H1 (cell line): ENCODE measurements around the gene NDEL1. TPM values are rescaled to one million over a fixed set of nuclear protein-coding genes. Genes with fewer than 3 reads are reported as not detected.

ENCODE experiments used
- CTCF ChIA-PET: fragments of 300-600 bp; sonication (Branson Sonifier 250); formaldehyde crosslinking; loops from one replicate; lab custom pipeline; 2021; ENCODE audit not compliant: partially characterized antibody; lab: Charles Lee
- POLR2A ChIA-PET: fragments of 300-600 bp; sonication (Branson Sonifier 250); formaldehyde crosslinking; loops from one replicate; lab custom pipeline; 2021; ENCODE audit warnings: inconsistent platforms; ENCODE audit not compliant: partially characterized antibody; lab: Charles Lee
- DNase-seq, 2 experiments: peaks; one replicate each; pipeline versions ENCODE4 v3.0.0 to v3.0.0-alpha.2; 2010 to 2022; ENCODE audit warnings: low spot score in 2 of 2, low read depth in 1 of 2, mixed read lengths in 1 of 2
- FAIRE-seq: peaks from 2 replicates; lab custom pipeline; 2011; peaks lifted over from hg19 to GRCh38; lab: Jason Lieb, UNC
- H2AFZ ChIP-seq: 2 replicates; pipeline ENCODE4 v1.8.1; 2012; ENCODE audit warnings: low read length, inconsistent platforms
- H2AK5ac ChIP-seq: 2 replicates; pipeline ENCODE4 v1.6.1; 2013; ENCODE audit warnings: low read depth, low read length
- H2BK120ac ChIP-seq: replicated peaks from 2 replicates; pipeline ENCODE3; 2013; ENCODE audit warnings: low read depth, low read length, inconsistent platforms
- H2BK12ac ChIP-seq: 2 replicates; pipeline ENCODE4 v1.6.1; 2013; ENCODE audit warnings: low read depth, low read length
- H2BK15ac ChIP-seq: 2 replicates; pipeline ENCODE4 v1.6.1; 2013; ENCODE audit warnings: low read length
- H2BK20ac ChIP-seq: 2 replicates; pipeline ENCODE4 v1.6.1; 2013; ENCODE audit warnings: low read length
- H2BK5ac ChIP-seq: 2 replicates; pipeline ENCODE4 v1.6.1; 2013; ENCODE audit warnings: low read depth, low read length
- H3K14ac ChIP-seq: 2 replicates; pipeline ENCODE4 v1.6.1; 2013; ENCODE audit warnings: inconsistent platforms; ENCODE audit not compliant: insufficient read length
- H3K18ac ChIP-seq: 2 replicates; pipeline ENCODE4 v1.6.1; 2013; ENCODE audit warnings: low read length; ENCODE audit errors: extremely low read depth
- H3K23ac ChIP-seq: 2 replicates; pipeline ENCODE4 v1.6.1; 2013; ENCODE audit warnings: inconsistent platforms; ENCODE audit not compliant: insufficient read length
- H3K23me2 ChIP-seq: 2 replicates; pipeline ENCODE4 v1.6.1; 2013; ENCODE audit warnings: low read depth, low read length
- H3K27ac ChIP-seq: 2 replicates; pipeline ENCODE4 v1.6.1; 2011; ENCODE audit warnings: low read depth, low read length, inconsistent platforms
- H3K27me3 ChIP-seq, 4 experiments: replicated peaks in 1 of 4; 1 replicate in 1 of 4; 2 replicates in 3 of 4; pipeline versions ENCODE4 v1.6.1 to v1.8.1; 2011 to 2013; ENCODE audit warnings: low read length in 3 of 4, mild to moderate bottlenecking in 3 of 4, inconsistent platforms in 2 of 4, mixed read lengths in 2 of 4, moderate library complexity in 1 of 4; ENCODE audit not compliant: control insufficient read depth in 3 of 4, insufficient read depth in 3 of 4; ENCODE audit errors: extremely low read depth in 1 of 4
- H3K36me3 ChIP-seq, 4 experiments: 2 replicates each; pipeline versions ENCODE4 v1.6.1 to v1.8.1; 2011 to 2013; ENCODE audit warnings: mild to moderate bottlenecking in 4 of 4, low read length in 3 of 4, moderate library complexity in 2 of 4, control low read depth in 1 of 4, inconsistent platforms in 1 of 4; ENCODE audit not compliant: insufficient read depth in 4 of 4, control insufficient read depth in 2 of 4
- H3K4ac ChIP-seq: replicated peaks from 2 replicates; pipeline ENCODE3; 2013; ENCODE audit warnings: low read length, low read depth, mixed read lengths, inconsistent platforms; ENCODE audit not compliant: insufficient read length
- H3K4me1 ChIP-seq, 4 experiments: replicated peaks in 1 of 4; 1 replicate in 1 of 4; 2 replicates in 3 of 4; pipeline versions ENCODE4 v1.6.1 to v1.8.1; 2011 to 2013; ENCODE audit warnings: low read length in 3 of 4, inconsistent platforms in 2 of 4, mixed read lengths in 1 of 4; ENCODE audit not compliant: insufficient read depth in 4 of 4, control insufficient read depth in 3 of 4
- H3K4me2 ChIP-seq, 2 experiments: 2 replicates each; pipeline versions ENCODE4 v1.6.1 to v1.8.1; 2011 to 2013; ENCODE audit warnings: low read depth in 2 of 2, low read length in 2 of 2, control low read depth in 1 of 2, inconsistent platforms in 1 of 2, mild to moderate bottlenecking in 1 of 2; ENCODE audit not compliant: insufficient read depth in 1 of 2
- H3K4me3 ChIP-seq, 4 experiments: fragments of 200-600, 300-600 bp in 1 of 4; sonication (generic), shearing (Covaris generic), sonication (Bioruptor Twin) in 1 of 4; 2 replicates each; pipeline versions ENCODE4 v1.5.1 to v1.8.1; 2011 to 2016; ENCODE audit warnings: low read length in 4 of 4, low read depth in 3 of 4, control low read depth in 2 of 4, inconsistent platforms in 2 of 4, mild to moderate bottlenecking in 2 of 4, mixed read lengths in 1 of 4, moderate library complexity in 1 of 4; ENCODE audit not compliant: insufficient read depth in 2 of 4; ENCODE audit errors: extremely low read depth in 1 of 4
- H3K56ac ChIP-seq: replicated peaks from 2 replicates; pipeline ENCODE3; 2013; ENCODE audit warnings: low read depth, mild to moderate bottlenecking, mixed read lengths, low read length, inconsistent platforms; ENCODE audit not compliant: insufficient read length
- H3K79me1 ChIP-seq: 2 replicates; pipeline ENCODE4 v1.6.1; 2013; ENCODE audit warnings: low read depth, low read length, control low read depth
- H3K79me2 ChIP-seq, 2 experiments: 2 replicates each; pipeline versions ENCODE4 v1.6.1 to v1.8.1; 2012 to 2013; ENCODE audit warnings: low read length in 2 of 2, mild to moderate bottlenecking in 2 of 2, inconsistent platforms in 1 of 2; ENCODE audit not compliant: insufficient read depth in 2 of 2, control insufficient read depth in 1 of 2
- H3K9ac ChIP-seq, 4 experiments: replicated peaks in 1 of 4; 1 replicate in 1 of 4; 2 replicates in 3 of 4; pipeline versions ENCODE4 v1.6.1 to v1.8.1; 2011 to 2013; ENCODE audit warnings: low read depth in 3 of 4, low read length in 3 of 4, control low read depth in 2 of 4, mild to moderate bottlenecking in 2 of 4, moderate library complexity in 2 of 4, inconsistent platforms in 1 of 4; ENCODE audit errors: extremely low read depth in 1 of 4
- H3K9me3 ChIP-seq, 2 experiments: 2 replicates each; pipeline versions ENCODE4 v1.6.1 to v1.8.1; 2012 to 2013; ENCODE audit warnings: mild to moderate bottlenecking in 2 of 2, moderate library complexity in 2 of 2, control low read depth in 1 of 2, inconsistent platforms in 1 of 2, low read depth in 1 of 2, low read length in 1 of 2, mixed read lengths in 1 of 2; ENCODE audit not compliant: insufficient read depth in 2 of 2
- H4K20me1 ChIP-seq, 2 experiments: replicated peaks in 1 of 2; 2 replicates each; pipeline versions ENCODE3 to v1.8.1; 2011 to 2013; ENCODE audit warnings: inconsistent platforms in 2 of 2, low read length in 2 of 2, mild to moderate bottlenecking in 1 of 2; ENCODE audit not compliant: insufficient read depth in 2 of 2, control insufficient read depth in 1 of 2
- H4K5ac ChIP-seq: 2 replicates; pipeline ENCODE4 v1.6.1; 2013; ENCODE audit warnings: low read length, low read depth, mixed read lengths, inconsistent platforms; ENCODE audit not compliant: insufficient read length
- H4K8ac ChIP-seq: 2 replicates; pipeline ENCODE4 v1.8.0; 2013; ENCODE audit warnings: mild to moderate bottlenecking, moderate library complexity, low read length, inconsistent platforms; ENCODE audit not compliant: insufficient read depth; ENCODE audit errors: extremely low read depth
- H4K91ac ChIP-seq: replicated peaks from 2 replicates; pipeline ENCODE3; 2013; ENCODE audit warnings: low read length, mixed read lengths, inconsistent platforms; ENCODE audit not compliant: insufficient read length
- ASH2L ChIP-seq: fragments of 200-600, 300-600 bp; sonication (generic); IDR thresholded peaks from one replicate; pipeline ENCODE4 v1.7.1; 2017; ENCODE audit warnings: low read length
- ATF3 ChIP-seq: IDR thresholded peaks from 2 replicates; pipeline ENCODE4 v1.6.1; 2011; ENCODE audit warnings: low read depth, mild to moderate bottlenecking, low read length; ENCODE audit not compliant: insufficient read depth
- BACH1 ChIP-seq: IDR thresholded peaks from 2 replicates; pipeline ENCODE4 v1.6.1; 2012; ENCODE audit warnings: low read length, improper control_type of control experiment
- CBX5 ChIP-seq: fragments of 300-800, 300-1000 bp; sonication (generic); IDR thresholded peaks from 2 replicates; pipeline ENCODE4 v1.7.1; 2016; ENCODE audit warnings: antibody characterized with exemption, low read length, low read depth
- E2F6 ChIP-seq: IDR thresholded peaks from 2 replicates; pipeline ENCODE4 v1.6.1; 2012; ENCODE audit warnings: inconsistent platforms
- EZH2 ChIP-seq: fragments of 200-600 bp; sonication (generic); IDR thresholded peaks from 2 replicates; pipeline ENCODE4 v1.7.1; 2012; ENCODE audit warnings: low read depth, mild to moderate bottlenecking, moderate library complexity, low read length, inconsistent platforms; ENCODE audit not compliant: severe bottlenecking
- GTF2F1 ChIP-seq: IDR thresholded peaks from 2 replicates; pipeline ENCODE4 v1.6.1; 2012; ENCODE audit warnings: low read depth, low read length, improper control_type of control experiment, borderline replicate concordance
- KDM4A ChIP-seq: IDR thresholded peaks from one replicate; pipeline ENCODE4 v1.7.1; 2012; ENCODE audit warnings: low read depth, mild to moderate bottlenecking, moderate library complexity, low read length, inconsistent platforms; ENCODE audit not compliant: severe bottlenecking
- KDM5A ChIP-seq: fragments of 200-600 bp; IDR thresholded peaks from 2 replicates; pipeline ENCODE4 v1.7.1; 2012; ENCODE audit warnings: mild to moderate bottlenecking, low read length, inconsistent platforms, mixed read lengths
- RAD21 ChIP-seq, 2 experiments: IDR thresholded peaks in 1 of 2; conservative IDR thresholded peaks in 1 of 2; 2 replicates each; pipeline ENCODE4 v1.6.1; 2011; ENCODE audit warnings: low read depth in 2 of 2, low read length in 2 of 2, improper control_type of control experiment in 1 of 2, inconsistent platforms in 1 of 2, mild to moderate bottlenecking in 1 of 2, moderate library complexity in 1 of 2
- SP4 ChIP-seq: IDR thresholded peaks from 2 replicates; pipeline ENCODE4 v1.6.1; 2012; ENCODE audit warnings: low read length, inconsistent platforms
- SRF ChIP-seq: IDR thresholded peaks from 2 replicates; pipeline ENCODE4 v1.6.1; 2011; ENCODE audit warnings: mild to moderate bottlenecking, low read depth, low read length, moderate library complexity
- WGBS, 2 experiments: shearing (Covaris generic) in 1 of 2; methylation state at CpG; one replicate each; pipeline versions ENCODE4 v1.1.6 to v1.1.7; 2013 to 2015; ENCODE audit warnings: low lambda C conversion rate in 2 of 2, mixed read lengths in 2 of 2, inconsistent platforms in 1 of 2, low coverage in 1 of 2, missing lambda C conversion rate in 1 of 2; ENCODE audit not compliant: insufficient replicate concordance in 2 of 2, insufficient coverage in 1 of 2, insufficient read length in 1 of 2; ENCODE audit errors: extremely low coverage in 1 of 2, missing lambda C conversion rate in 1 of 2; 5-methylcytosine and 5-hydroxymethylcytosine counted together
- polyA plus RNA-seq, 7 experiments: library from polyadenylated mRNA; depleted of rRNA in 3 of 7; stranded (reverse) in 5 of 7; unstranded in 2 of 7; fragments of >200 nt in 5 of 7; fragments of 200-250 nt in 2 of 7; gene quantifications; 1 replicate in 5 of 7; 2 replicates in 1 of 7; 4 replicates in 1 of 7; pipeline versions ENCODE4 v1.2.1 to v1.2.3, GENCODE V29; 2011 to 2013; ENCODE audit warnings: missing spikeins in 2 of 7, mixed read lengths in 2 of 7
- total RNA-seq: library from RNA; stranded (reverse); fragmentation: NEBNext Ultra II Directional; extraction: Animal tissue kit (Norgen Biotek cat#: 25700); gene quantifications from 2 replicates; pipeline ENCODE4 v1.2.1, GENCODE V29; 2021

NDEL1 gene
- total and polyA plus RNA-seq, 2 of the 8 experiments (the other 6 are each of a cell fraction or from before 2014, with no cell fraction given): 31.1 to 32.9 TPM

GRCh38 chr17:8459831-8460230 is 24.1 kb downstream of the NDEL1 start:
- no peak overlapping the region for H2BK12ac ChIP-seq
- no peak overlapping the region for H3K23ac ChIP-seq
- no peaks in the 10 kb centered on the region for H3K27me3 ChIP-seq
- no peak overlapping the region for H3K14ac ChIP-seq
- H3K79me2 ChIP-seq: no peaks in the 10 kb centered on the region
- no peak for FAIRE-seq
- H3K36me3 ChIP-seq: peaks cover 6 to 38% (median 9%) of the 10 kb centered on the region in 4 experiments
- ChIA-PET POLR2A (interaction anchor here (1.9 kb wide), 1 partner anchor 11 kb away, joined by 5 read pairs; no protein-coding TSS in a partner anchor), CTCF (interaction anchor here (1.9 kb wide), 1 partner anchor 50 kb away, joined by 5 read pairs; no protein-coding TSS in a partner anchor)
- no peak overlapping the region for H2AK5ac ChIP-seq
- H2AFZ ChIP-seq: no peak overlapping the region
- peaks cover 0 to 4% of the 10 kb centered on the region in 2 experiments for H4K20me1 ChIP-seq
- no peak overlapping the region for H4K91ac ChIP-seq
- H3K4me2 ChIP-seq: no peak overlapping the region
- H3K56ac ChIP-seq: no peak overlapping the region
- H4K5ac ChIP-seq: no peak overlapping the region
- no peak overlapping the region for H2BK120ac ChIP-seq
- H2BK15ac ChIP-seq: no peak overlapping the region
- H3K4ac ChIP-seq: no peak overlapping the region
- 93% methylated on average over 3 of the region's 3 CpGs; no CpG with 5 or more reads in 1 of the 2 experiments for WGBS, 2 experiments
- peaks cover 0 to 2% (median 0%) of the 10 kb centered on the region in 4 experiments; a peak in 1 of 7 replicates for H3K4me1 ChIP-seq
- no peak overlapping the region for H3K4me3 ChIP-seq
- H4K8ac ChIP-seq: no peak overlapping the region
- H3K9ac ChIP-seq: no peak overlapping the region; a peak in 1 of 7 replicates
- H3K23me2 ChIP-seq: no peaks in the 10 kb centered on the region
- H2BK20ac ChIP-seq: no peak overlapping the region
- no peak overlapping the region for H3K27ac ChIP-seq
- H2BK5ac ChIP-seq: no peak overlapping the region
- no peaks in the 10 kb centered on the region for H3K9me3 ChIP-seq
- no peak overlapping the region for H3K18ac ChIP-seq
- no peak for DNase-seq
- peaks cover 5% of the 10 kb centered on the region; the same call in 1 of the 2 replicates for H3K79me1 ChIP-seq
- TF ChIP-seq KDM4A (no peak), SP4 (no peak), ATF3 (no peak), KDM5A (no peak), RAD21 (IDR thresholded peaks at IDR 0.05 in 1 of 2, conservative IDR thresholded peaks at IDR 0.05 in 1 of 2; ENCODE audit: low read depth in 2 of 2, low read length in 2 of 2) (no peak), CBX5 (no peak), SRF (no peak), GTF2F1 (no peak), E2F6 (no peak), ASH2L (no peak), BACH1 (no peak), EZH2 (no peak)
